HCT116 (cell line): ENCODE measurements around the gene PIP4K2A. TPM values are rescaled to one million over a fixed set of nuclear protein-coding genes. Genes with fewer than 3 reads are reported as not detected.

Experiments
- ATAC-seq: fragments of 200-7000 bp; cut with Tn5 transposase; 2 replicates; pipeline ENCODE4 v1.9.1; 2020; ENCODE audit warnings: mild to moderate bottlenecking, moderate library complexity
- BruUV-seq: library from RNA; stranded (reverse); fragments of 400-500 nt; replicated peaks from 2 replicates; lab custom pipeline; 2021; lab: Mats Ljungman, UMichigan
- CTCF ChIA-PET: fragments of 300-600 bp; sonication (Branson Sonifier 250); formaldehyde crosslinking; loops from one replicate; lab custom pipeline; 2021; ENCODE audit warnings: antibody characterized with exemption; lab: Charles Lee
- POLR2A ChIA-PET: fragments of 300-600, 350-600 bp; sonication (Branson Sonifier 250); formaldehyde crosslinking; loops from one replicate; lab custom pipeline; 2021; ENCODE audit warnings: antibody characterized with exemption; lab: Charles Lee
- RAD21 ChIA-PET, 2 experiments: fragments of 300-600 bp; sonication (Branson Sonifier 250); formaldehyde crosslinking; loops; one replicate each; lab custom pipeline; 2023; ENCODE audit warnings: low total read pairs in 2 of 2; ENCODE audit not compliant: uncharacterized antibody in 2 of 2, unreplicated experiment in 2 of 2, low non-redundant PET in 1 of 2; lab: Charles Lee
- DNase-seq: peaks from one replicate; pipeline ENCODE4 v3.0.0-alpha.2; 2010; ENCODE audit warnings: low read depth, low spot score
- H2AFZ ChIP-seq: fragments of 200-600 bp; shearing (Covaris generic), sonication (generic); 2 replicates; pipeline ENCODE4 v1.6.1; 2017; ENCODE audit warnings: low read depth, mixed run types, mixed read lengths, antibody characterized with exemption, low read length; ENCODE audit not compliant: poor library complexity, severe bottlenecking
- H3K27ac ChIP-seq: 2 replicates; pipeline ENCODE4 v1.5.1; 2012; ENCODE audit warnings: low read depth, low read length
- H3K27me3 ChIP-seq: fragments of 200-600 bp; sonication (generic); 2 replicates; pipeline ENCODE4 v1.6.1; 2016; ENCODE audit warnings: mixed run types, low read length, mixed read lengths; ENCODE audit not compliant: insufficient read depth
- H3K36me3 ChIP-seq, 2 experiments: fragments of 200-500 bp in 1 of 2; fragments of 200-600 bp in 1 of 2; sonication (Bioruptor generic) in 1 of 2; sonication (generic) in 1 of 2; 2 replicates each; pipeline versions ENCODE4 v1.5.1 to v1.6.1; 2014 to 2016; ENCODE audit warnings: low read length in 2 of 2, inconsistent platforms in 1 of 2, mixed read lengths in 1 of 2, mixed run types in 1 of 2; ENCODE audit not compliant: insufficient read depth in 2 of 2, control insufficient read depth in 1 of 2
- H3K4me1 ChIP-seq, 2 experiments: fragments of 200-600 bp in 1 of 2; sonication (generic) in 1 of 2; 2 replicates each; pipeline versions ENCODE4 v1.5.1 to v1.6.1; 2012 to 2017; ENCODE audit warnings: low read length in 2 of 2, inconsistent platforms in 1 of 2, mild to moderate bottlenecking in 1 of 2, mixed read lengths in 1 of 2, mixed run types in 1 of 2, moderate library complexity in 1 of 2; ENCODE audit not compliant: insufficient read depth in 2 of 2, control insufficient read depth in 1 of 2
- H3K4me2 ChIP-seq: fragments of 200-600 bp; sonication (generic); 2 replicates; pipeline ENCODE4 v1.6.1; 2017; ENCODE audit warnings: mixed run types, low read length, mixed read lengths
- H3K4me3 ChIP-seq, 2 experiments: fragments of 200-600 bp in 1 of 2; sonication (generic) in 1 of 2; replicated peaks in 1 of 2; 2 replicates each; pipeline ENCODE4 v1.5.1; 2011 to 2016; ENCODE audit warnings: low read length in 2 of 2, control low read depth in 1 of 2, low read depth in 1 of 2, mild to moderate bottlenecking in 1 of 2, mixed read lengths in 1 of 2, mixed run types in 1 of 2
- H3K79me2 ChIP-seq: fragments of 200-600 bp; sonication (generic); 2 replicates; pipeline ENCODE4 v1.6.1; 2017; ENCODE audit warnings: mild to moderate bottlenecking, mixed run types, low read length, moderate library complexity, mixed read lengths; ENCODE audit not compliant: insufficient read depth
- H3K9ac ChIP-seq: fragments of 200-600 bp; sonication (generic); 2 replicates; pipeline ENCODE4 v1.6.1; 2016; ENCODE audit warnings: low read length, mixed read lengths
- H3K9me2 ChIP-seq: fragments of 200-600 bp; sonication (generic), shearing (Covaris generic); 2 replicates; pipeline ENCODE4 v1.6.1; 2017; ENCODE audit warnings: mixed run types, mild to moderate bottlenecking, moderate library complexity; ENCODE audit not compliant: insufficient read depth
- H3K9me3 ChIP-seq, 2 experiments: fragments of 200-500 bp in 1 of 2; fragments of 200-600 bp in 1 of 2; sonication (Bioruptor generic) in 1 of 2; sonication (generic) in 1 of 2; 2 replicates each; pipeline ENCODE4 v1.6.1; 2014 to 2017; ENCODE audit warnings: low read length in 2 of 2, mixed read lengths in 2 of 2, inconsistent platforms in 1 of 2, low read depth in 1 of 2, mild to moderate bottlenecking in 1 of 2, mixed run types in 1 of 2, moderate library complexity in 1 of 2; ENCODE audit not compliant: control insufficient read depth in 1 of 2, insufficient read depth in 1 of 2
- H4K20me1 ChIP-seq: fragments of 200-600 bp; sonication (generic), shearing (Covaris generic); 2 replicates; pipeline ENCODE4 v1.6.1; 2017; ENCODE audit warnings: mixed run types, mild to moderate bottlenecking, moderate library complexity; ENCODE audit not compliant: insufficient read depth
- CEBPB ChIP-seq: IDR thresholded peaks from 2 replicates; pipeline ENCODE4 v1.6.1; 2012; ENCODE audit warnings: low read depth
- ELF1 ChIP-seq: IDR thresholded peaks from 2 replicates; pipeline ENCODE4 v1.6.1; 2012; ENCODE audit warnings: low read depth, borderline replicate concordance
- EZH2phosphoT487 ChIP-seq: fragments of 200-600 bp; IDR thresholded peaks from 2 replicates; pipeline ENCODE4 v1.6.1; 2018; ENCODE audit warnings: antibody characterized with exemption, borderline replicate concordance
- JUND ChIP-seq: IDR thresholded peaks from 2 replicates; pipeline ENCODE4 v1.6.1; 2012
- POLR2A ChIP-seq: IDR thresholded peaks from 2 replicates; pipeline ENCODE4 v1.7.0; 2011; ENCODE audit warnings: borderline replicate concordance; ENCODE audit not compliant: insufficient read depth, insufficient read length; ENCODE audit errors: extremely low read depth
- RAD21 ChIP-seq: IDR thresholded peaks from 2 replicates; pipeline ENCODE4 v1.6.1; 2012; ENCODE audit warnings: low read depth, mild to moderate bottlenecking
- SRF ChIP-seq: IDR thresholded peaks from 2 replicates; pipeline ENCODE4 v1.6.1; 2012; ENCODE audit warnings: low read depth
- TCF7L2 ChIP-seq: IDR thresholded peaks from 2 replicates; pipeline ENCODE4 v1.7.0; 2011; ENCODE audit warnings: borderline replicate concordance, inconsistent platforms; ENCODE audit not compliant: insufficient read depth, insufficient read length; ENCODE audit errors: extremely low read depth
- YY1 ChIP-seq: IDR thresholded peaks from 2 replicates; pipeline ENCODE4 v1.6.1; 2011; ENCODE audit warnings: low read length, low read depth, moderate library complexity, mild to moderate bottlenecking; ENCODE audit not compliant: insufficient replicate concordance; ENCODE audit errors: extremely low read depth
- ZBTB33 ChIP-seq: IDR thresholded peaks from 2 replicates; pipeline ENCODE4 v1.6.1; 2011; ENCODE audit warnings: mild to moderate bottlenecking, low read length, moderate library complexity; ENCODE audit not compliant: insufficient replicate concordance; ENCODE audit errors: extremely low read depth
- ZNF274 ChIP-seq: fragments of 200-500 bp; sonication (Bioruptor generic); IDR thresholded peaks from 2 replicates; pipeline ENCODE4 v1.6.1; 2014; ENCODE audit warnings: mild to moderate bottlenecking, low read depth, low read length, inconsistent platforms
- intact Hi-C: fragments of 100-400 bp; cut with micrococcal nuclease; formaldehyde crosslinking; loops from 2 replicates; pipeline ENCODE4 v1.10.0; 2022
- total RNA-seq: library from RNA; stranded (reverse); gene quantifications from one replicate; pipeline ENCODE4 v1.2.1, GENCODE V29; 2021; ENCODE audit not compliant: unreplicated experiment
- TF ChIP-seq, protein P1 (sequence below): IDR thresholded peaks from 2 replicates; pipeline ENCODE4 v1.6.1; 2012

PIP4K2A gene
- total RNA-seq, 1 experiment from 2014 or later = 41.9 TPM

DNA sequence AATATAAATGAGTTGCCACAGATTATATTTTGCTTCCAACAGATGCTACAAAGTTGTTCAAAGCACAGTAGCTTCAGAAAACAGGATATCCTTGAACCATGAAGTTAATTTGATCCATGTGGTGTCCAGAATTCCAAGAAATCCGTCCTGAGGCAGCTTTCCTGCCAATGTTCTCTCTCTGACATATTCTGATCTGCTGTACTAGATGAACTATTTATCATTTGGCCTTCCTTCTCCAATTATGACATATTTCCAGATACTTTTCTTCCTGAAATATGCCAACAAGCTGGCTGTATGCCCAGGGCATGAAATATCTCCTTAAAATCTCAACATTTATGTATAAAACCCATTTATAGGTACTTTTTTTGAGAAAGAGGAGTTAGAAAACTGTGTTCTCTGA is 227.9 kb downstream of the PIP4K2A start:
- CTCF ChIA-PET = no interaction called here
- no peaks in the 10 kb centered on the region for H3K36me3 ChIP-seq
- DNase-seq = no peak

More for the DNA sequence above, 227.9 kb downstream of the PIP4K2A start:
- Histone ChIP-seq H3K4me3 (no peak overlapping the region), H3K4me1 (peaks cover 3 to 10% of the 10 kb centered on the region in 2 experiments; a peak in 3 of 4 replicates), H3K9ac (no peak overlapping the region), H3K27me3 (no peaks in the 10 kb centered on the region), H2AFZ (no peak overlapping the region), H4K20me1 (no peaks in the 10 kb centered on the region), H3K9me3 (no peaks in the 10 kb centered on the region), H3K4me2 (no peak overlapping the region), H3K9me2 (no peaks in the 10 kb centered on the region), H3K79me2 (no peaks in the 10 kb centered on the region), H3K27ac (no peak overlapping the region)
- ChIA-PET RAD21 (no interaction called here), POLR2A (no interaction called here)
- TF ChIP-seq JUND (no peak), POLR2A (no peak), SRF (no peak), RAD21 (no peak), ZNF274 (no peak), YY1 (no peak), ELF1 (no peak), EZH2phosphoT487 (no peak), CEBPB (no peak), TCF7L2 (no peak), ZBTB33 (no peak)
- TF ChIP-seq, protein P1, sequence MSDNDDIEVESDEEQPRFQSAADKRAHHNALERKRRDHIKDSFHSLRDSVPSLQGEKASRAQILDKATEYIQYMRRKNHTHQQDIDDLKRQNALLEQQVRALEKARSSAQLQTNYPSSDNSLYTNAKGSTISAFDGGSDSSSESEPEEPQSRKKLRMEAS = no peak
- BruUV-seq = no TSS peak
- ATAC-seq = no peak
- intact Hi-C loops = no loop called here

Other genes with a start within 250 kb of the PIP4K2A start
- gene ARMC3, start 213.5 kb upstream of the PIP4K2A start, total RNA-seq = 2.6 TPM